Measurements from ENCODE around the gene S100A9. TPM values are rescaled to one million over a fixed set of nuclear protein-coding genes. Genes with fewer than 3 reads are reported as not detected.

The S100A9 gene
- total RNA-seq, 1 experiment from 2014 or later = 559 TPM

- no peaks in the 10 kb centered on the region for H3K9me2 ChIP-seq (replicated peaks; ENCODE audit: low read length)
- H3K4me2 ChIP-seq (ENCODE audit: low read length) = no peak overlapping the region
- no peaks in the 10 kb centered on the region for H3K36me3 ChIP-seq (ENCODE audit: low read depth, low read length)
- DNase-seq (no peak), ATAC-seq (no peak)
- no peak overlapping the region for H3K9ac ChIP-seq (ENCODE audit: low read length)
- no peak overlapping the region for H3K4me3 ChIP-seq (ENCODE audit: low read length)
- no TSS peak for BruUV-seq (replicated peaks)
- H3K27me3 ChIP-seq (ENCODE audit: low read length) = peaks cover 20% of the 10 kb centered on the region
- H4K20me1 ChIP-seq (ENCODE audit: low read length) = no peaks in the 10 kb centered on the region
- no peak overlapping the region for H2AFZ ChIP-seq (ENCODE audit: low read length)
- H3K27ac ChIP-seq (ENCODE audit: low read length) = no peak overlapping the region
- intact Hi-C loops (cut with micrococcal nuclease) = loop anchor here (2.0 to 10.0 kb wide), 3 partner anchors 50 to 390 kb away; partner anchors contain the start of genes ILF2 and NPR1
- H3K79me2 ChIP-seq (ENCODE audit: low read length) = no peaks in the 10 kb centered on the region
- H3K4me1 ChIP-seq (ENCODE audit: insufficient read depth, low read length) = peaks cover 46% of the 10 kb centered on the region
- TF ChIP-seq CTCF (conservative IDR thresholded peaks at IDR 0.05; ENCODE audit: low read depth, low read length) (0 out of 2 replicates have a peak, but pooled peaks have one; percentile 35), EZH2 (IDR thresholded peaks at IDR 0.05; ENCODE audit: low read length, unreplicated experiment) (no peak), EZH2phosphoT487 (IDR thresholded peaks at IDR 0.05; ENCODE audit: borderline replicate concordance, low read length) (no peak)
- H3K9me3 ChIP-seq (ENCODE audit: low read length) = no peaks in the 10 kb centered on the region
- peaks cover 4% of the 10 kb centered on the region for H3F3A ChIP-seq (ENCODE audit: low read length, unreplicated experiment)
- POLR2A ChIA-PET (ENCODE audit: unreplicated experiment) = interaction anchor here (0.6 kb wide), 2 partner anchors 29 to 354 kb away, joined by 3 read pairs; no protein-coding TSS in a partner anchor
- CTCF ChIA-PET = interaction anchor here (0.5 to 1.6 kb wide), 8 partner anchors 136 to 782 kb away, joined by 3 to 9 read pairs (median 4); no protein-coding TSS in a partner anchor
Observed at GRCh38 chr1:153354515-153355193, 3.0 kb upstream of the S100A9 start.

- TF ChIP-seq EZH2 (IDR thresholded peaks at IDR 0.05; ENCODE audit: low read length, unreplicated experiment) (no peak), CTCF (conservative IDR thresholded peaks at IDR 0.05; ENCODE audit: low read depth, low read length) (peak; percentile 95), EZH2phosphoT487 (IDR thresholded peaks at IDR 0.05; ENCODE audit: borderline replicate concordance, low read length) (no peak)
- H3K4me2 ChIP-seq (ENCODE audit: low read length) = no peak overlapping the region
Observed at GRCh38 chr1:153355445-153356071, 2.1 kb upstream of the S100A9 start.

More at GRCh38 chr1:153355445-153356071, 2.1 kb upstream of the S100A9 start:
- H3F3A ChIP-seq (ENCODE audit: low read length, unreplicated experiment) = peaks cover 4% of the 10 kb centered on the region
- no peaks in the 10 kb centered on the region for H3K9me2 ChIP-seq (replicated peaks; ENCODE audit: low read length)
- ATAC-seq (peak; percentile 81), DNase-seq (peak; percentile 92)
- H3K27ac ChIP-seq (ENCODE audit: low read length) = no peak overlapping the region
- H3K27me3 ChIP-seq (ENCODE audit: low read length) = peaks cover 13% of the 10 kb centered on the region
- H2AFZ ChIP-seq (ENCODE audit: low read length) = no peak overlapping the region
- intact Hi-C loops (cut with micrococcal nuclease) = loop anchor here (2.0 to 10.0 kb wide), 3 partner anchors 49 to 389 kb away; partner anchors contain the start of genes ILF2 and NPR1
- CTCF ChIA-PET = interaction anchor here (0.5 to 1.6 kb wide), 8 partner anchors 135 to 781 kb away, joined by 3 to 9 read pairs (median 4); no protein-coding TSS in a partner anchor
- H4K20me1 ChIP-seq (ENCODE audit: low read length) = no peaks in the 10 kb centered on the region
- H3K4me1 ChIP-seq (ENCODE audit: insufficient read depth, low read length) = peaks cover 46% of the 10 kb centered on the region
- no peak overlapping the region for H3K9ac ChIP-seq (ENCODE audit: low read length)
- H3K4me3 ChIP-seq (ENCODE audit: low read length) = no peak overlapping the region
- POLR2A ChIA-PET (ENCODE audit: unreplicated experiment) = interaction anchor here (0.6 kb wide), 2 partner anchors 30 to 353 kb away, joined by 3 read pairs; no protein-coding TSS in a partner anchor
- BruUV-seq (replicated peaks) = no TSS peak
- H3K36me3 ChIP-seq (ENCODE audit: low read depth, low read length) = no peaks in the 10 kb centered on the region
- H3K9me3 ChIP-seq (ENCODE audit: low read length) = no peaks in the 10 kb centered on the region
- H3K79me2 ChIP-seq (ENCODE audit: low read length) = no peaks in the 10 kb centered on the region
